CD4-positive, alpha-beta T cell treated with Interleukin-6 for 4 hours (primary cell): ENCODE data around the gene ATP1B1.

Experiments
- DNase-seq: peaks from one replicate; pipeline ENCODE4 v3.0.0-alpha.2; 2020; ENCODE audit warnings: mixed read lengths

ATP1B1 gene

DNA sequence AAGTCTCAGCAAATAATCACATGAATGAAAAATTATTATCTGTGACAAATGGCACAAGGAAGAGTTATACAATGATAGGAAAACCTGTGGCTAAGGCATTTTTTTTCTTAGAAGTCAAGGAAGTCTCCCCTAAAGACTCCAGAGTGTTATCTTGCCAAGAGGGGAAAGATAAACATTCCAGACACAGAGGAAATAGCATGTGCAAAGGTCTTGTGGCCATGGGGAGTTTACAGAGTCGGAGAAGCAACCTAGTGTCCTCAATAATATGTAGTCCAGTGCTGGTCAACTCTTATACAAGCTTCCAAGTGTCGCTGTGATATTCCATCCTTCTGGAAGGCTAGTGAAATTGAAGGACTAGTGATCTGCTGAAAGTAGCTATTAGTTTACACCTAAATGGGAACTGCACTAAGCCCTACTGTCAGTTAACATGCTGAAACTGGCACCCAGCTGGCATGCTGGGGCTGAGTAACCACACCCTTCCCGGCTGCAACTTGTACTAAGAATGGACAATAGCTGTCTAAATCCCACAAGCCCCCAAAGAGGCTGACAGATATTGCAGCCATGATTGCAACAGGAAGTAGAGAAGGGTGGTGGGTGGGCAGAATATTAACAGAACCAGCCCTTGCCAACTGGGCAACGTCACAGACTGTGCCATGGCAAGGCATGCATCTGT lies 11.5 kb upstream of the ATP1B1 start:
- DNase-seq: no peak

- no peak for DNase-seq
Observed at GRCh38 chr1:169098380-169098779, 8.1 kb upstream of the ATP1B1 start.

- DNase-seq: no peak
Observed at GRCh38 chr1:169099561-169099960, 6.9 kb upstream of the ATP1B1 start.

DNA sequence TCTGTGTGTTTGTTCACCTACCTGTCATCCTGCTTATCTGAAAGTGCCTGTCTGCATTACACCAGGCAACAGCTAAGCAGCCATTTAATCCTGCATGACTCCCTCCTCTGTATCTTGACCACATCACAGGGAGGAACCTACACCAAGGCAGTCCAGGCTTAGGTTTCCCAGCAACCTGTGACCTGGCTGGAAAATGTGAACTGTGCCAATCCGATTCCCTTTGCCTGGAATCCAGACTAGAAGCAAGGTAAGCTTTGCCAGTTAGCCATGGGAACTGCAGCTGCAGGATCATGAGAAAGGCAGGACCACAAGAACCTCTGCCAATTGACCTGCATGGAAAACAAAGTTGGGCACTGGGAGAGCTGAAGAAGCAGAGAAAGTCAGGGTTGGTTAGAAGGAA lies 6.3 kb upstream of the ATP1B1 start:
- DNase-seq: no peak

GRCh38 chr1:169100651-169101088 lies 5.8 kb upstream of the ATP1B1 start:
- no peak for DNase-seq

- no peak for DNase-seq
Observed at GRCh38 chr1:169102567-169102966, 3.9 kb upstream of the ATP1B1 start.

- no peak for DNase-seq
Observed at GRCh38 chr1:169103002-169103401, 3.5 kb upstream of the ATP1B1 start.

DNA sequence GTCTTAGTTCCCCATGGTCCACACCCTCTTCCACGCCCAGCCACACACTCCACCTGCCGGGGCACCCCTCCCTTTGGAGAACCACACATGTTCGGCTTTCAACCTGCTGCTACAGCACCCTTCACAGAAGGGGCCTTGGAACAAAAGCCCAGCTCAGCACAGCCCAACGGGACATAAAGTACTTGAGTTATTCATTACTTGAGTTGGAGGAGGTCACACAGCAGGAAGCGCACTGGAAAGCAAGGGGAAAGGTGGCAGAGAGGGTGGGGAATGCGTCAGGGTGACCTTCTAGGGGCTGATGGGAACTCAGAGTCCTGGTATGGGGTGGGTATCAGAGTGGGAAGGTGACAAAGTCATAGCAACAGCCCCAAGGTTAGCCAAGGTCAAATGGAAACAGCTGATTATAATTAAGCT lies 3.0 kb upstream of the ATP1B1 start:
- DNase-seq: no peak

DNA sequence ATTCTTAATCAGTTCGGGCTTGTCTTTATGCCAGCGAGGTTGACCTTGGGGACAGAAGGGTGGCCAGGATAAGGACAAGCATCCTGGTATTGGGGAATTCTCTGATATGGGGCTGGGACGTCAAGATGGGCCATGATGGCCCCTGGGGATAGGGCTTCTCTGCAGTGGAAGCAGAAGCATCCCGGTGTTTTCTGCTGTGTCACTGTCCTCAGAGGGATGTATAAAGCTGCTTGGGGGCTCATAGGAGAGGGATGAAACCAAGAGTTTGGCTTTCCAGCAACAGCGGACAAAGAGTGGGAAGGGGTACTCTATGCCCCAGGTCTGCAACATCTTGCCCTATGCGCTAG lies 1.4 kb upstream of the ATP1B1 start:
- DNase-seq: no peak

DNA sequence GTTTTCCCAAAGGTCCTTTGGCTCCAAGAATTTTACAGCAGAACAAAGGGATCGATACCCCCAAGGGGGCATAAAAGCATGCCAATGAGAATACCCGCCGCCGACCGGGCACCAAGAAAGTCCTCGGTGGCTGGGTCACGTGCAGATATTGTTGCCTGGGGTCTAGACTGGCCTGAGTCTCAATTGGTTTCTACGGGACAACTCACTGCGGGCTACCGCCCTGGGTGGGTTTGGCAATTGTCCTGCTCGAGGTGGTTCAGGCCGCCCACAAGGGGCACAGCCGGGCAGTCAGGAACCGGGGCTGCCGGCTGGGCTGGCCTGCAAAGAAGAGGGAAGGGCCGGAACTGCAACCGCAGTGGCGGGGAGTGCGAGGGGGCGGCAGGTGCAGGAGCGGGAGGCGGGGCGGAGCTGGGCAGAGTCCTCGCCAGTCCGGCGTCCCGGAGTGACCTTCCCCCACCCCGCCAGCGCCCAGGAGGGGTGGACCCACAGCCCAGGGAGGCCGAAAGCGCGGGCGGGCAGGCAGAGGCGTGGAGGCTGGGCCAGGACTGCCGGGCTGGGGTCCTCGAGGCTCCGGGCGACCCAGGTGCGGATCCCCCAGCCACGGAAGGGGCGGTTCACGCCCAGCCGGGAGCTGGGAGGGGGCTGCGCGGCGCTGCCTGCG lies 926 bp upstream of the ATP1B1 start:
- DNase-seq: peak; percentile 35

DNA sequence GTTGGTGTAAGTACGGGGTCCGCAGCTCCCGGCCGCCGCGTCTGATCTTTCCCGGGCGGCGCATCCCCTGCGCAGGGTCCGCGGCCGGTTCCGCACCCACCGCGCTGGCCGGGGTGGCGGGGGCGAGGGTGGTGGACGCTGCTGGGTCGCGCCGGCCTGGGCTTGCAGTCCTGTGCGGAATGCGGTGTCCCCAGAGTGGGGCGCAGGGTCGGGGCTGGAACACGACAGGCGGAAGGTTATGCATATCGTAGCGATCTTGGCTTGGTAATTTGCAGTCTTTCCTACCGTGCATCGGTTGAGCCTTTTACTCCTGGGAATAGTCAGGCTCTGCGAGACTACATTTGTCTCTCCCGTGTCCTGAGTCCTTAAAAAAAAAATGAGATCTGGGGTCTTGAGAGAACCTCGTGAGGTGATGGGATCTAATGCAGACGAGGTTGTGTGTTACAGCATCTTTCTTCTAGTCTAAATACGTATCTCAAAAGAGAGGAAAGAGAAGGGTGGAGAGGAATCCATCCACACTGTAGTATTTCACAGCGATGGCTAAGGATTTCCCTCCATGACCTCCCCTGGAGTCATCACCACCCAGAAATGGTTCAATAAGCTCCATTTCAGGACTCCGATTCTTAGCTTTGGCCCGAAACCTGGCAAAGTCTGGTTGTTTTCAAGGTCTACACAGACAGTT lies 572 bp downstream of the ATP1B1 start:
- DNase-seq: peak; percentile 19

GRCh38 chr1:169107603-169108208 lies 1.2 kb downstream of the ATP1B1 start:
- DNase-seq: no peak

GRCh38 chr1:169108223-169108622 lies 1.7 kb downstream of the ATP1B1 start:
- no peak for DNase-seq

- DNase-seq: peak; percentile 16
Observed at GRCh38 chr1:169108863-169109560, 2.5 kb downstream of the ATP1B1 start.

- no peak for DNase-seq
Observed at GRCh38 chr1:169109561-169110134, 3.2 kb downstream of the ATP1B1 start.

GRCh38 chr1:169110236-169110635 lies 3.7 kb downstream of the ATP1B1 start:
- no peak for DNase-seq

GRCh38 chr1:169110689-169111447 lies 4.4 kb downstream of the ATP1B1 start:
- DNase-seq: no peak

DNA sequence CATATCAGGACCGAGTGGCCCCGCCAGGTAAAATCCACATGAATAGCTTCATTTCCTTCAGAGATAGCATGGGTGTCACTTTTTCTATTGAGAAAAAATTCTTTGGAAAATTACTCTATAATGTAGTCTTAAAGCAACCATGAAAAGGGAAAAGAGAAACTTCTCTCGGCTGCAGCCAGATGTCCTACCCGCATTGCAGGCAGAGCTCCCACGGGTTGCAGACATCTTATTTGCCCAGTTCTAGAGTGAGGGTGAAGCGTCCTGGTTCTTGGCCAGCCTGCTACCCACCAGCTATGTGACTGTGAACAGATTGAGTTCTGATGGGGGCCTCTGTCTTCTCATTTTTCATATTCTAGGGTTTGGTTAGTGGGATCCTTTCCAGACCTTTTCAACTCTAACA lies 5.0 kb downstream of the ATP1B1 start:
- DNase-seq: no peak

GRCh38 chr1:169112241-169112640 lies 5.8 kb downstream of the ATP1B1 start:
- no peak for DNase-seq

GRCh38 chr1:169113613-169114119 lies 7.2 kb downstream of the ATP1B1 start:
- no peak for DNase-seq

GRCh38 chr1:169115891-169116585 lies 9.5 kb downstream of the ATP1B1 start:
- DNase-seq: no peak
